ENCODE data around the gene STRN3. TPM values are rescaled to one million over a fixed set of nuclear protein-coding genes. Genes with fewer than 3 reads are reported as not detected.
A peak's percentile ranks its signal among the peaks of the same experiment; 100 is the strongest.

The STRN3 gene
- total RNA-seq, 1 donor from 2014 or later: 32.8 TPM

GRCh38 chr14:30883508-30884294 lies 142.5 kb downstream of the STRN3 start:
- H3K4me1 ChIP-seq: no peaks in the 10 kb centered on the region
- DNase-seq (no peak), ATAC-seq (no peak)
- no peak for TF ChIP-seq CTCF (IDR thresholded peaks at IDR 0.05)
- no peak overlapping the region for H3K4me3 ChIP-seq
- H3K36me3 ChIP-seq: no peaks in the 10 kb centered on the region
- H3K27me3 ChIP-seq (ENCODE audit: low read depth): no peaks in the 10 kb centered on the region
- H3K9me3 ChIP-seq: no peaks in the 10 kb centered on the region
- H3K27ac ChIP-seq: no peak overlapping the region
- intact Hi-C loops (cut with DNase I): no loop called here

- H3K9me3 ChIP-seq: no peaks in the 10 kb centered on the region
- H3K36me3 ChIP-seq: no peaks in the 10 kb centered on the region
- no peaks in the 10 kb centered on the region for H3K4me1 ChIP-seq
- intact Hi-C loops (cut with DNase I): no loop called here
- DNase-seq: no peak
- H3K27me3 ChIP-seq (ENCODE audit: low read depth): no peaks in the 10 kb centered on the region
- H3K4me3 ChIP-seq: no peak overlapping the region
- ATAC-seq: no peak
- no peak for TF ChIP-seq CTCF (IDR thresholded peaks at IDR 0.05)
- H3K27ac ChIP-seq: no peak overlapping the region
Measured at GRCh38 chr14:30882431-30882830, 143.7 kb downstream of the STRN3 start.

GRCh38 chr14:30876692-30877091 lies 149.5 kb downstream of the STRN3 start:
- H3K27me3 ChIP-seq (ENCODE audit: low read depth): peaks cover 45% of the 10 kb centered on the region
- DNase-seq (no peak), ATAC-seq (no peak)
- H3K27ac ChIP-seq: no peak overlapping the region
- no peak overlapping the region for H3K4me3 ChIP-seq
- no peak for TF ChIP-seq CTCF (IDR thresholded peaks at IDR 0.05)
- H3K4me1 ChIP-seq: peaks cover 15% of the 10 kb centered on the region
- H3K9me3 ChIP-seq: no peaks in the 10 kb centered on the region
- no peaks in the 10 kb centered on the region for H3K36me3 ChIP-seq
- intact Hi-C loops (cut with DNase I): no loop called here

- intact Hi-C loops (cut with DNase I): no loop called here
- H3K9me3 ChIP-seq: no peaks in the 10 kb centered on the region
Measured at GRCh38 chr14:30875788-30876053, 150.5 kb downstream of the STRN3 start.

GRCh38 chr14:30874999-30875787 lies 151.0 kb downstream of the STRN3 start:
- Histone ChIP-seq H3K27me3 (ENCODE audit: low read depth) (peaks cover 55% of the 10 kb centered on the region), H3K27ac (no peak overlapping the region), H3K9me3 (no peaks in the 10 kb centered on the region), H3K4me1 (peaks cover 15% of the 10 kb centered on the region), H3K4me3 (peak overlapping the region; percentile 62), H3K36me3 (no peaks in the 10 kb centered on the region)
- ATAC-seq: peak; percentile 44 to 50
- no peak for TF ChIP-seq CTCF (IDR thresholded peaks at IDR 0.05)
- intact Hi-C loops (cut with DNase I): no loop called here
- DNase-seq: no peak

More at GRCh38 chr14:30875788-30876053, 150.5 kb downstream of the STRN3 start:
- H3K4me1 ChIP-seq: peaks cover 15% of the 10 kb centered on the region
- no peak overlapping the region for H3K4me3 ChIP-seq
- TF ChIP-seq CTCF (IDR thresholded peaks at IDR 0.05): no peak
- DNase-seq (no peak), ATAC-seq (no peak)
- no peak overlapping the region for H3K27ac ChIP-seq
- H3K36me3 ChIP-seq: no peaks in the 10 kb centered on the region
- H3K27me3 ChIP-seq (ENCODE audit: low read depth): peaks cover 53% of the 10 kb centered on the region
